CD4-positive, alpha-beta T cell (primary cell): ENCODE results near the gene HSPG2. TPM values are rescaled to one million over a fixed set of nuclear protein-coding genes. Genes with fewer than 3 reads are reported as not detected.

Experiments
- ATAC-seq: fragments of 200-7000 bp; cut with Tn5 transposase; one replicate; pipeline ENCODE4 v1.10.0; 2022; ENCODE audit warnings: mild to moderate bottlenecking; ENCODE audit not compliant: poor library complexity
- CTCF ChIA-PET: fragments of 350-600 bp; sonication (Branson Sonifier 250); formaldehyde crosslinking; loops from one replicate; lab custom pipeline; 2021; ENCODE audit warnings: antibody characterized with exemption, inconsistent platforms; lab: Charles Lee
- POLR2A ChIA-PET: fragments of 350-600 bp; sonication (Branson Sonifier 250); formaldehyde crosslinking; loops from one replicate; lab custom pipeline; 2021; ENCODE audit warnings: antibody characterized with exemption, inconsistent platforms; lab: Charles Lee
- DNase-seq, 14 experiments: peaks; one replicate each; pipeline ENCODE4 v3.0.0-alpha.2; 2013 to 2020; ENCODE audit warnings: mixed read lengths in 2 of 14
- H3K27ac ChIP-seq, 2 donors: one replicate each; pipeline versions ENCODE4 v1.5.1 to v1.7.0; 2013; ENCODE audit warnings: low read length in 2 of 2, low read depth in 1 of 2, mild to moderate bottlenecking in 1 of 2
- H3K27me3 ChIP-seq, 2 experiments: 1 replicate in 1 of 2; 2 replicates in 1 of 2; pipeline versions ENCODE4 v1.6.1 to v1.7.0; 2013; ENCODE audit warnings: low read length in 2 of 2, control low read depth in 1 of 2, mild to moderate bottlenecking in 1 of 2, moderate library complexity in 1 of 2; ENCODE audit not compliant: insufficient read depth in 2 of 2, control insufficient read depth in 1 of 2
- H3K36me3 ChIP-seq: one replicate; pipeline ENCODE4 v1.6.1; 2013; ENCODE audit warnings: low read length, control low read depth; ENCODE audit not compliant: insufficient read depth
- H3K4me1 ChIP-seq: one replicate; pipeline ENCODE4 v1.6.1; 2013; ENCODE audit warnings: low read length, control low read depth; ENCODE audit not compliant: insufficient read depth
- H3K4me3 ChIP-seq: one replicate; pipeline ENCODE4 v1.5.1; 2013; ENCODE audit warnings: mild to moderate bottlenecking, low read length, moderate library complexity
- H3K9me3 ChIP-seq, 2 experiments: 1 replicate in 1 of 2; 2 replicates in 1 of 2; pipeline versions ENCODE4 v1.6.1 to v1.7.0; 2013; ENCODE audit warnings: low read length in 2 of 2, mild to moderate bottlenecking in 2 of 2, control low read depth in 1 of 2, moderate library complexity in 1 of 2; ENCODE audit not compliant: control insufficient read depth in 1 of 2, insufficient read depth in 1 of 2
- H3K27ac Mint-ChIP-seq: one replicate; pipeline ENCODE4 v1.8.0; 2020; ENCODE audit warnings: mixed read lengths
- H3K27me3 Mint-ChIP-seq: one replicate; pipeline ENCODE4 v1.8.0; 2021; ENCODE audit warnings: mixed read lengths
- H3K36me3 Mint-ChIP-seq: one replicate; pipeline ENCODE4 v1.8.0; 2021; ENCODE audit warnings: low read depth, mixed read lengths
- H3K4me1 Mint-ChIP-seq: one replicate; pipeline ENCODE4 v1.8.0; 2021; ENCODE audit warnings: low read depth, mixed read lengths
- H3K4me3 Mint-ChIP-seq: one replicate; pipeline ENCODE4 v1.8.0; 2020; ENCODE audit warnings: mild to moderate bottlenecking, mixed read lengths
- H3K9me3 Mint-ChIP-seq: one replicate; pipeline ENCODE4 v1.8.0; 2020; ENCODE audit warnings: mixed read lengths
- intact Hi-C, 2 experiments: fragments of 100-400 bp; cut with DNase I in 1 of 2; cut with micrococcal nuclease in 1 of 2; formaldehyde crosslinking; loops; one replicate each; pipeline versions ENCODE4 v1.15.1 to v1.9.0; 2023 to 2025; cut with DNase I, micrococcal nuclease
- total RNA-seq, 174 experiments: library from RNA in 2 of 174; stranded (reverse) in 2 of 174; gene quantifications; one replicate each; pipeline ENCODE4 v1.2.3 and lab custom pipeline; 2021 to 2026
- TF ChIP-seq, protein P1 (sequence below): fragments of 200-600 bp; IDR thresholded peaks from one replicate; pipeline ENCODE4 v1.8.0; 2022; ENCODE audit warnings: antibody characterized with exemption, mild to moderate bottlenecking

HSPG2 gene
- total RNA-seq, 2 experiments from 2014 or later = 10.8 to 11.0 TPM

DNA sequence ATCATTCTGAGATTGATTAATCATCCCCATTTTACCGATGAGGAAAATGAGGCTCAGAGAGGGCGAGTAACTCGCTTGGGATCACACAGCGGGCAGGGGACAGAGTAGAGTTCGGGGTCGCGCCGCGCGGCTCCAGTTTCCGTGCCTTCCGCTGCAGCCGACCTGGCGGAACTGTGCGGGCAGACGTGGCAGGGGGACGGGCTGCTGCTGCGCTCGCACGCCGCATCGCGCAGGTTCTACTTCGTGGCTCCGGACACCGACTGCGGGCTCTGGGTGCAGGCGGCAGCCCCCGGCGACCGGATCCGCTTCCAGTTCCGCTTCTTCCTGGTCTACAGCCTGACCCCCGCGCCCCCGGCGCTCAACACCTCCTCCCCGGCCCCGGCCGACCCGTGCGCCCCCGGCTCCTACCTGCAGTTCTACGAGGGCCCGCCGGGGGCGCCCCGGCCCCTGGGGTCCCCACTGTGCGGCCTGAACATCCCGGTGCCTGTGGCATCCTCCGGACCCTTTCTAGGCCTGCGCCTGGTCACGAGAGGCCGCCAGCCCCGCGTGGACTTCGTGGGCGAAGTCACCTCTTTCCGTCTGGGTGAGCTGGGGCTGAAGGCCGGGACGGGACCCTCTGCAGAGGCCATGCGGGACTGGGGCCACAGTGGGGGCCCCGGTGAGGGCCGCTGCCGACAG, 122.7 kb downstream of the HSPG2 start:
- H3K27me3 ChIP-seq = peaks cover 10 to 11% of the 10 kb centered on the region in 2 experiments
- H3K27ac ChIP-seq = no peak overlapping the region
- H3K4me1 Mint-ChIP-seq = peaks cover 11% of the 10 kb centered on the region
- peaks cover 7% of the 10 kb centered on the region for H3K4me1 ChIP-seq
- H3K27ac Mint-ChIP-seq = no peak overlapping the region
- POLR2A ChIA-PET = interaction anchor here (1.4 kb wide), 1 partner anchor 32 kb away, joined by 3 read pairs; the partner anchor contains the start of gene USP48
- H3K9me3 Mint-ChIP-seq = no peaks in the 10 kb centered on the region
- H3K4me3 Mint-ChIP-seq = peak overlapping the region; percentile 74
- ATAC-seq = peak; percentile 70
- no peaks in the 10 kb centered on the region for H3K36me3 ChIP-seq
- peaks cover 0 to 7% of the 10 kb centered on the region in 2 experiments for H3K9me3 ChIP-seq
- peak overlapping the region; percentile 37 for H3K4me3 ChIP-seq
- intact Hi-C loops = no loop called here
- CTCF ChIA-PET = no interaction called here
- H3K27me3 Mint-ChIP-seq = peaks cover 37% of the 10 kb centered on the region
- TF ChIP-seq, protein P1, sequence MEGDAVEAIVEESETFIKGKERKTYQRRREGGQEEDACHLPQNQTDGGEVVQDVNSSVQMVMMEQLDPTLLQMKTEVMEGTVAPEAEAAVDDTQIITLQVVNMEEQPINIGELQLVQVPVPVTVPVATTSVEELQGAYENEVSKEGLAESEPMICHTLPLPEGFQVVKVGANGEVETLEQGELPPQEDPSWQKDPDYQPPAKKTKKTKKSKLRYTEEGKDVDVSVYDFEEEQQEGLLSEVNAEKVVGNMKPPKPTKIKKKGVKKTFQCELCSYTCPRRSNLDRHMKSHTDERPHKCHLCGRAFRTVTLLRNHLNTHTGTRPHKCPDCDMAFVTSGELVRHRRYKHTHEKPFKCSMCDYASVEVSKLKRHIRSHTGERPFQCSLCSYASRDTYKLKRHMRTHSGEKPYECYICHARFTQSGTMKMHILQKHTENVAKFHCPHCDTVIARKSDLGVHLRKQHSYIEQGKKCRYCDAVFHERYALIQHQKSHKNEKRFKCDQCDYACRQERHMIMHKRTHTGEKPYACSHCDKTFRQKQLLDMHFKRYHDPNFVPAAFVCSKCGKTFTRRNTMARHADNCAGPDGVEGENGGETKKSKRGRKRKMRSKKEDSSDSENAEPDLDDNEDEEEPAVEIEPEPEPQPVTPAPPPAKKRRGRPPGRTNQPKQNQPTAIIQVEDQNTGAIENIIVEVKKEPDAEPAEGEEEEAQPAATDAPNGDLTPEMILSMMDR = peak; percentile 48
- peak in 9 of 14 experiments; percentile 6 to 46 (median 16) for DNase-seq
- H3K36me3 Mint-ChIP-seq = no peaks in the 10 kb centered on the region

DNA sequence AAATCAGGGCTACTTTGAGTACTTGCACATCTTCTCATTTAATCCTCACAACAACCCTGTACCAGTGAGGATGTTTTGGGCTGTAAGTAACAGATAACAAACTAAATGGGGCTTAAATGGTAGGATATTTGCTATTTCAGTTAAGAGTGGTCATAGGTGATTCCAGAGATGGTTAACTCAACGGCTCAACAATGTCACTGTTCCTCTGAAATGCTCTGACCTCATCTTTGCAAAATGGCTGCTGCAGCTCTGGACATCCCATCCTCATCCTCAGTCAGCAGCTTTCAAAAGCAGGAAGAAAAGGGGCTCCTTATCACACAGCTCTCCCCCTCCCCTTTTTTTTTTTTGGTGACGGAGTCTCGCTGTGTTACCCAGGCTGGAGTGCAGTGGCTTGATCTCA, 123.6 kb downstream of the HSPG2 start:
- POLR2A ChIA-PET = no interaction called here
- ATAC-seq = no peak

DNA sequence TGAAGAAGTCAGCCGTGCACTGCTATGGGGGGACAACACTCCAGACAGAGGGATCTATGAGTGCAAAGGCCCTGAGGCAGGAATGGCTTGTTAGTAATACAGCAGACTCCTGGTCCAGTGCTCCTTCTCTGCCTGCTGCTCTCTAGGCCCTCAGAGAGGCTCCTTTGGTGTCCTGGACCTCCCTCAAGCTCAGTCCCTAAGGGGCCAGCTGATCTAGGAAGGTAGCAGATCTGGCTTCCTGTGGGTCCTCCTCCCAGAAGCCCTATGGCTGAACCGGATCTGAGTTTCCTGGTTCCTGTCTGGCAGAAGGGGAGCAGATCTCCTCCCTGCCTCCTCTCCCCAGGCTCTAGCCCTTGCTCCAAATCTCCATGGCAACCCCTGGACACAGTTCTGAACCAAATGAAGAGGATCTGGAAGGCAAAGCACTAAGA, 125.2 kb downstream of the HSPG2 start, which contains the start of gene LDLRAD2:
Gene LDLRAD2, plus strand, starts transcription at position 391 of the 431 bp plus-strand sequence. CDS start 187 bp downstream, outside the sequence.
- H3K4me1 ChIP-seq = peaks cover 7% of the 10 kb centered on the region
- H3K27me3 ChIP-seq = peaks cover 10 to 11% of the 10 kb centered on the region in 2 experiments
- TF ChIP-seq, protein P1 = no peak
- H3K4me3 ChIP-seq = no peak within 1 kb of the TSS
- no peak for ATAC-seq
- Mint-ChIP-seq H3K27ac (no peak within 1 kb of the TSS), H3K4me1 (peaks cover 3% of the 10 kb centered on the region), H3K27me3 (peaks cover 38% of the 10 kb centered on the region), H3K36me3 (no peaks in the 10 kb centered on the region), H3K9me3 (no peaks in the 10 kb centered on the region), H3K4me3 (peak within 1 kb of the TSS; percentile 12)
- no peaks in the 10 kb centered on the region for H3K36me3 ChIP-seq
- ChIA-PET POLR2A (no interaction called here), CTCF (no interaction called here)
- no peak for DNase-seq
- peaks cover 0 to 7% of the 10 kb centered on the region in 2 experiments for H3K9me3 ChIP-seq
- H3K27ac ChIP-seq = no peak within 1 kb of the TSS
- intact Hi-C loops = no loop called here

More for the DNA sequence above, 123.6 kb downstream of the HSPG2 start:
- DNase-seq = no peak
- H3K27ac Mint-ChIP-seq = no peak overlapping the region
- TF ChIP-seq, protein P1 = no peak
- Histone ChIP-seq H3K27me3 (peaks cover 10 to 11% of the 10 kb centered on the region in 2 experiments), H3K27ac (no peak overlapping the region), H3K4me3 (no peak overlapping the region), H3K4me1 (peaks cover 7% of the 10 kb centered on the region), H3K9me3 (peaks cover 0 to 7% of the 10 kb centered on the region in 2 experiments), H3K36me3 (no peaks in the 10 kb centered on the region)
- no peaks in the 10 kb centered on the region for H3K9me3 Mint-ChIP-seq
- CTCF ChIA-PET = no interaction called here
- intact Hi-C loops = no loop called here
- peaks cover 9% of the 10 kb centered on the region for H3K4me1 Mint-ChIP-seq
- peaks cover 37% of the 10 kb centered on the region for H3K27me3 Mint-ChIP-seq
- H3K4me3 Mint-ChIP-seq = peak overlapping the region; percentile 25
- no peaks in the 10 kb centered on the region for H3K36me3 Mint-ChIP-seq
